Measurements from ENCODE around the gene TRAPPC3L. TPM values are rescaled to one million over a fixed set of nuclear protein-coding genes. Genes with fewer than 3 reads are reported as not detected.

TRAPPC3L gene
- total and polyA plus RNA-seq, 9 of the 15 experiments (the other 6 are each of a cell fraction or from before 2014, with no cell fraction given): not detected

- TF ChIP-seq ZNF699 (CRISPR knock-in tag; IDR thresholded peaks at IDR 0.05; ENCODE audit: insufficient replicate concordance) (no peak), CEBPB (tag; IDR thresholded peaks at IDR 0.05) (no peak), TSC22D4 (tag; IDR thresholded peaks at IDR 0.05) (no peak), KHSRP (IDR thresholded peaks at IDR 0.05) (no peak), ZBED1 (IDR thresholded peaks at IDR 0.05) (no peak), KLF13 (tag; IDR thresholded peaks at IDR 0.05; ENCODE audit: borderline replicate concordance, low read depth) (no peak), SMARCC2 (IDR thresholded peaks at IDR 0.05; ENCODE audit: low read depth) (0 out of 2 replicates have a peak, but pooled peaks have one; percentile 22), MED1 (CRISPR knock-in tag; IDR thresholded peaks at IDR 0.05; ENCODE audit: borderline replicate concordance) (no peak), ZC3H8 (IDR thresholded peaks at IDR 0.05) (no peak), PTRF (tag; IDR thresholded peaks at IDR 0.05) (no peak), YBX1 (IDR thresholded peaks at IDR 0.05) (no peak), NCOA6 (IDR thresholded peaks at IDR 0.05) (no peak), GTF2A2 (tag; IDR thresholded peaks at IDR 0.05) (no peak), FOSL1 (tag; conservative IDR thresholded peaks at IDR 0.05) (0 out of 2 replicates have a peak, but pooled peaks have one; percentile 18), SNIP1 (IDR thresholded peaks at IDR 0.05; ENCODE audit: low read depth) (no peak), CLOCK (CRISPR knock-in tag; IDR thresholded peaks at IDR 0.05; ENCODE audit: borderline replicate concordance) (no peak), DDX20 (tag; IDR thresholded peaks at IDR 0.05; ENCODE audit: low read depth) (no peak), ZNF436 (CRISPR knock-in tag; IDR thresholded peaks at IDR 0.05) (no peak), SMC3 (conservative IDR thresholded peaks at IDR 0.05; ENCODE audit: insufficient read depth, low read depth, low read length) (no peak), ZNF318 (IDR thresholded peaks at IDR 0.05; ENCODE audit: borderline replicate concordance in 1 of 2, low read depth in 1 of 2) (no peak)
These were observed 17.1 kb upstream of the TRAPPC3L start (continued) for GRCh38 chr6:116562614-116563013.
